ENCODE results near the gene ZNF407.

The ZNF407 gene

DNA sequence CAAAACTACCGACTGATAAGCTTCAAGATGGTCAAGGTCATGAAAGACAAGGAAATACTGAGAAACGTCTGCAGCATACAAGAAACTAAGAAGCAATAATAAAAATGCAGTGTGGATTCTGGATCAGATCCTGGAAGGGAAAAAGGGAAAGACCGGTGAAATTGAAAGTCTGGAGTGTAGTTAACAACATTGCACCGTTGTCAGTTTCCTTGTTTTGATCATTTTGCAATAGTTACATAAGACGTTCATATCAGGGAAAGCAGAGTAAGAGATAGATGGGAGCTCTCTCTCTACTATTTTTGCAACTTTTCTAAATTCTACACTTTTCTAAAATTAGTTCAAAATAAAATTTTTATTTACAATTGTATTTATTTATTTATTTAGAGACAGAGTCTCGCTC, 15.0 kb upstream of the ZNF407 start:
- DNase-seq = no peak

- DNase-seq = no peak
These were observed 10.2 kb upstream of the ZNF407 start for GRCh38 chr18:74587441-74587840.

DNA sequence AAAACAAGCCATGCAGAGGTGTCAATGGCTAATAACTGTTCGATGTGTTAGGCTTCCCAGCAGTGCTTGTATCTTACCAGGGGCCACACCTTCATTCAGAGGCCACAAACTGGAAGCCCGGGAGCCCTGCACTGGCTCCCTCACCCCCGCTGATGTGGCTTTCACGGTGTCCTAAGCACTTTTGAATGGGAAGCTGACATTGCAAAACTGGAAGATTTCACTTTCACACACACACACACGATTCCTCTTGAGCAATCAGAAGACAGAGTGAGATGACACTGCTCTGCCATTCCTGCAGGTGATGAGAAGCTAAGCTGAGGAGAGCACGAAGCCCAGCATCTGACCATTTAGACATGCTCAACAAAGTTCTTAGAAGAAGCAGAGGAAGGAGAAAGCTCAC, 8.6 kb upstream of the ZNF407 start:
- DNase-seq = peak; percentile 11

DNA sequence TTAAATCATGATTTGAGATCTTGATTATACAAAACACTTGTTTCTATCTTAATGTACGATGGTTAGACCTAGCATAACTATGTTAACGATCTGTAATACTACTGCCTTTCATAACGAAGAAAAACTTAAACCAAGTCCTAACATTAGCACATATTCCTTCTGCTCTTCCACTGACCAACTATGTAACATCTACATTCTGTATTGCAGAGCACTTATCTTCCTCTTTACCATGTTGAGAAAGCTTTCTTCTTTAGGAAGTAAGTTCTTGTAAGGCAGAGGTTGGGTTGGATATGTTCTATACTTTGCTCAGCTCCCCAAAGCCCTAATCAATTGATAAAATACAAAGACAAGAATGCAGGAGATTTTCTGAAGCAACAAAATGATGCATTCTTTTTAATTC, 7.9 kb upstream of the ZNF407 start:
- no peak for DNase-seq

GRCh38 chr18:74590671-74591070, 7.0 kb upstream of the ZNF407 start:
- no peak for DNase-seq

DNA sequence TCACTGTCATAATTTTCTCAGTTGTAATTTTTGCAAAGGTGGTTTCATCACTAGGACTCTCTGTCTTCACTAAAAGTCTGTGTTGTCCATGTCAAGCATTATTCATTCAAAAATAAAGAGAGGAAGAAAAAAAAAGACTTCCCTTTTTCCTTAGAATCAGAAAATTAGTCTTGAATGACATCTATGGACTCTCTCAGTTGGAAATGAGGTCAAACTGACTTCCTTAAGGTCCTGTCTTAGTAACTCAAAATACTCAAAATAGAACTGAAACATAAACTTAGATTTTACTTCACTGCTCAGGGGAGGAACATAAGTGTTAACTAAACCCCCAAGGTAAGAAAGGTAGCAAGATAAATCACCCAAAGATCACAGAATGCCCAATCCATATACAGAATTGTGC, 2.2 kb upstream of the ZNF407 start:
- no peak for DNase-seq

- DNase-seq = peak; percentile 60
These were observed 522 bp upstream of the ZNF407 start for GRCh38 chr18:74597034-74597661.

DNA sequence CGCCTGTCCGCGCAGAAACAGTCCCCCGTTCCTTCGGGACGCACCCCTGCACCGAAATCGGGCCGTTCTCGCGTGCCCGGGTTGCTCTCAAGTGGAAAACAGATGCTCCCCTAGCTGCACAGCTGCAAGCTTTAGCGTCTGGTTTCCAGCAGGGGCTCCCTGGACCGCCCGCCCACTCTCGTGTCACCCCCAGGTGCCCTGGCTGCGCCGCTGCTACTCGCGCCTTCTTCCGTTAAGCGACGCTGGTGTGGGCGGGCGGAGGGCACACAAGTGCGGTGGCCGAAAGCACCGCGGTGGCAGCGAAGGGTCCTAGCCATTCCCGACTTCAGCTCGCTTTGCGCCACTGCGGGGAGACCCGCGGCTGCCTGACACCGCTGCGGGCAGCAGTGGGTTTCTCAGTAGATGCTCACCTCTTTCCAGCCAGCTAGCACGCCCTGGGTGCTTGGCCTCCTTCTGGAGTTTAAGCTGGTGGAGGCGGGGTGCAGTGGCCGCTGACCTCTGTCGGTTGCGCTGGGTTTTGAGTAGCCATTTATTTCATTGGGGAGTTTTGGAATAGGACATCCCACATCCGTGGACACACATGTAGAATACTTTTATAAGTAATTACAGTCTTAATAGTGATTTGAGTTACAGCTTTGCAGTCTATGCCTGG, 806 bp downstream of the ZNF407 start:
- peak; percentile 65 for DNase-seq

DNA sequence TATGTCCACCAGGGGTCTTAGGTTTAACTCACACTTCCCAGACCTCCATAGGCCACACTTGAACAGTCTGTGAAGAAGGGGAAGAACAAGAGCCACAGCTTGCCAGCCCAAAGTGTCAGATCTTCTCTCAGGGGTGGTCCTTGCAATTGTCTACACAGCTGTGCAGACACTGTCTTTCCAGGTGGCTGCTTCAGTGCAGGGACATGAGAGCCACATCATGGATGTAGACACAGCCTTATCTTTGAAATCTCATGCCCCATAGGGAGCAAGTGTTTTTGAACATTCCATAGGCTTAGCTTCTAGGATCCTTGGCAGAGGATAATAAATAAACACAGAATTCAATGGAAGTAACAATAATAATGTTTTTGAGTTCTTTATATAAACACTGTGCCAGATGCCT, 6.7 kb downstream of the ZNF407 start:
- no peak for DNase-seq

DNA sequence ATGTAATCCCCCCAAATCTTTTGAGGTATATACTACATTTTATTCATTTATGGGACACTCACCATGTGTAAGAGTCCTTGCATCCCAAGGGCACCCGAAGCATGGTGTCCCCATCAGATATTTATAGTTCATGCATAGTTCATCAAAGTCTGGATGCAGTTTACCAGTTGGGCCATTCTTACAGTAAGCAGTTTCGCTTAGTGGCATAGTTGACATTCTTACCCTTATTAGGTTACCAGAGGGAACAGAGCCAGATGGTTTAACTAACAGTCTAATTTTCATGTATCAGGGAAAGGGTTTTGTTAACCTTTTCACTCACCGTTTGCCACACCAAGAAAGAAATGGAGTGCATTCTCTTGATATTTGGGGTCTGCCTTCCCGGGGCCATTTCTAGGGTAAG, 7.1 kb downstream of the ZNF407 start:
- no peak for DNase-seq

GRCh38 chr18:74608681-74609080, 11.0 kb downstream of the ZNF407 start:
- DNase-seq = no peak

DNA sequence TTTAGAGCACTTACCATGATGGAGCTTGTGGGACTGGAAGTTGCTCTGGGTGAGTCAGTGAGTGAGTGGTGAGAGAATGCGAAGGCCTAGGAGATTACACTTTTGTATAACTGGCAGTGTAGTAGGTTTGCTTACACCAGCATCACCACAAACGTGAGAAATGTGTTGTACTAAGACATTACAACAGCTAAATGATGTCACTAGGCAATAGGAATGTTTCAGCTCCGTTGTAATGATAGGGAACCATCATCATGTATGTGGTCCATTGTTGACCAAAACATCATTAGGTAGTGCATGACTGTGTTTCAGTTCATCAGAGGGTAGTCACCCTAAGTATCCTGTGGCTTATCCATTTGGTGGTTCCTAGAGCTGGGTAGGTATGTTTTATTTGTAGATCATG, 11.9 kb downstream of the ZNF407 start:
- no peak for DNase-seq

- DNase-seq = no peak
These were observed 12.5 kb downstream of the ZNF407 start for GRCh38 chr18:74610051-74610615.

- DNase-seq = no peak
These were observed 13.2 kb downstream of the ZNF407 start for GRCh38 chr18:74610860-74611259.

DNA sequence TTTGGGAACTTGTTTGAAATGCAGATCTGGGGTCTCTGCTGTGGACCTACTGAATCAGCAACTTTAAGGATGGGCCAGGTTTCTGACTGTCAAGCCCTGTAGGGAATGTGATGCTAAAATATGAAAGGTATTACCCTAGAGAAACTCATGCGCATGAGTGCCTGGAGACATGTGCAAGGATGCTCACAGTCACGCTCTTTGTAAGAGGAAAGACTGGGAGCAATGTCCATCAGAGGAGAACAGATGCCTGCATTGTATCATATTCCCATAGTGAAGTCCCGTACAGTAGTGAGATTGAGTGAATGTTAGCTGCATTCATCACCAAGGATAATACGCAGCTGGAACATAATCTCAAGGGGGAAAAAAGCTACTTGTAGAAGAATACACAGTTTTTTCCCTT, 14.1 kb downstream of the ZNF407 start:
- DNase-seq = no peak

GRCh38 chr18:74613381-74613780, 15.7 kb downstream of the ZNF407 start:
- no peak for DNase-seq

DNA sequence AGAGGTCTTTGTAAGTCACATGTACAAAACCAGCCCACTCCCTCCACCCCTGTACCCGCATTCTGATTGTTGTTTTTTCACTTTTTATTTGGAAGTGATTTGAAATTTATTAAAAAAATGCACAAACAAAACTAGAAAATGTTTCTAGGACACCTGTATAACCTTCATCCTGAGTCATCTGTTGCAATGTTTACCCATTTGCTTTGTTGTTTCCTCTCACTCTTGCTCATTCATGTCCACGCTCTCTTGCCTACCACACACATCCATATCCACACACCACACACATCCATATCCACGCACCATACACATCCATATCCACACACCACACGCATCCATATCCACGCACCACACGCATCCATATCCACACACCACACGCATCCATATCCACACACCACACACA, 18.8 kb downstream of the ZNF407 start:
- no peak for DNase-seq

DNA sequence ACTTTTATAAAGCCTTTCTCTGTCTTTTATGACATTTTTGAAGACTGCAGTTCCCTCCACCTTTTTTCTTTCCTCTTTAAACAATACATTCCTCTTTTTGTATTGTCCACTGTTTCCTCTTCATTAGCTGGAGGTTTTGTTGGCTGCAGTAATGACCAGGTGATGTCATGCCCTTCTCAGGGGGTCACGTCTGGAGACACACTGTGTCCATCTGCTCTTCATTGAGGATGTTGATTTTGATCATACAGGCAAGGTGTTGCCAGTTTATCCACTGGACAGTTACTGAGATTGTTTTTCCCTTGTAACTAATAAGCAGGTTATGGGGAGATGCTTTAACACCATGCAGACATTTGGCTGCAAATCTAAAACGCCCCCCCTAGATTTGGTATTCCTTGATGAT, 19.8 kb downstream of the ZNF407 start:
- no peak for DNase-seq

GRCh38 chr18:74622072-74622471, 24.4 kb downstream of the ZNF407 start:
- no peak for DNase-seq

DNA sequence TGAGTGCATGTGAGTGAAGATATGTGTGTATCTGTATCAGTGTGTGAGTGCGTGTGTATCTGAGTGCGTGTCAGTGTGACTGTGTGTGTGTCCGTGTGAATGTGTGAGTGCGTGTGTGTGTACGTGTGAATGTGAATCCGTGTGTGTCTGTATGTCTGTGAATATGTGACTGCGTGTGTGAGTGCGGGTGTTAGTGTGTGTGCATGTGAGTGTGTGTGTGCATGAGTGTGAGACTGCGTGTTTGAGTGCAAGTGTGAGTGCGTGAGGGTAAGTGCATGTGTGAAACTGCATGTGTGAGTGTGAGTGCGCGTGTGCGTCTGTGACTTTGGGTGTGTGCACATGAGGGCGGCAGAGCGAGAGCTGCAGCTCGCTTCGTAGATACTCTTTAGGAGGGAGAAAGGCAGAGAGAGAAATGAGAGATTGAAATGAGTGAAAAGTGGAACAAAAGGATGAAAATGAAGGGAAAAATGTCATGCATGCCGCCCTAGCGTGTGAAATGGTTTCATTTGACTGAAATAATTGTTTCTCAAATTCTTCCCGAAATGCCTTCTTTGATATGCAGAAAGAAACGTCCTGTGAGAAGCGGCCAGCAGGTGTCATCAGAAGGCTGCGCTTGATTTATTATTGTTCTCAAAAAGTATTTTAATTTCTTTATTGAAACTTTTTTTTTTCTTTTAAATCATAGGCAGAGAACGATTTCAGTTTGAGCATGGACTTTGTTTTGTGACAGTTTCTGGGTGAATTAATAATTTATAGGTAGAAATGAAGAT, 25.6 kb downstream of the ZNF407 start:
- DNase-seq = no peak

DNA sequence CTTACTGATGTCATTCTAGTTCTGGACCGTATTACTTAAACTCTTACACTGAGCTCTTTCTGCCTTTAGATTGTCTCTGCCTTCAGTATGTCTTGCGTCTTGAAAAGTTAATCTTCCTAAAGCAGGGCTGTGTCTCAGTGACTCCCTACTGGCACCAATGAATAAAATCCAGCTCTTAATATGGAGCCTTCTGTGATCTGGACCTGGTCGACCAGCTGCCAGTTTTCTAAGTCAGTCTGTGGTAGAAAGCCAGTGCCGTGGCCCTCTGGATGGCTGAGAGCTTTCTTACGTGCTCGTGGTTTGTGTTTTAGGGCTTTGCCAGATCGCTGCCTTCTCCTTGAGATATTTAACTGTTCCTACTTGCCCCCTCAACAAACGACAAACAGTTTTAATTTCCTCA, 26.8 kb downstream of the ZNF407 start:
- DNase-seq = no peak

DNA sequence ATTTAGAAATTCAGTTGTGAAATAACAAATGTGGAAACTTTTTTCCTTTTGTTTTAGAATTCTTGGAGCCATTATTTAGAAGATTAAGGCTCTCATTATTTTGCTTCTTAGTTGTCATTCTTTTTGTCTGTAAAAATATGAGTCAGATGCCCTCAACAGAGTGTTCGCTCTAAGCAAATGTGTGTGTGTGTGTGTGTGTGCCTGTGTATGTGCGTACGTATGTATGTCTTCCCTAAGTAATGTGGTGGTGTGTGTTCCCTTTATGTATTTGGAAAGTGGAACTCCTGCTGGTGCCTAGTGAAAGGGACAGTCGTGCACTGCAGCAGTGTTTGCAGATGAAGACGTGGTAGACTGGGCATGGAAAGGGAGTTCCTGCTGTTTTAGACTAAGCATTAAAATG, 27.5 kb downstream of the ZNF407 start:
- no peak for DNase-seq

DNA sequence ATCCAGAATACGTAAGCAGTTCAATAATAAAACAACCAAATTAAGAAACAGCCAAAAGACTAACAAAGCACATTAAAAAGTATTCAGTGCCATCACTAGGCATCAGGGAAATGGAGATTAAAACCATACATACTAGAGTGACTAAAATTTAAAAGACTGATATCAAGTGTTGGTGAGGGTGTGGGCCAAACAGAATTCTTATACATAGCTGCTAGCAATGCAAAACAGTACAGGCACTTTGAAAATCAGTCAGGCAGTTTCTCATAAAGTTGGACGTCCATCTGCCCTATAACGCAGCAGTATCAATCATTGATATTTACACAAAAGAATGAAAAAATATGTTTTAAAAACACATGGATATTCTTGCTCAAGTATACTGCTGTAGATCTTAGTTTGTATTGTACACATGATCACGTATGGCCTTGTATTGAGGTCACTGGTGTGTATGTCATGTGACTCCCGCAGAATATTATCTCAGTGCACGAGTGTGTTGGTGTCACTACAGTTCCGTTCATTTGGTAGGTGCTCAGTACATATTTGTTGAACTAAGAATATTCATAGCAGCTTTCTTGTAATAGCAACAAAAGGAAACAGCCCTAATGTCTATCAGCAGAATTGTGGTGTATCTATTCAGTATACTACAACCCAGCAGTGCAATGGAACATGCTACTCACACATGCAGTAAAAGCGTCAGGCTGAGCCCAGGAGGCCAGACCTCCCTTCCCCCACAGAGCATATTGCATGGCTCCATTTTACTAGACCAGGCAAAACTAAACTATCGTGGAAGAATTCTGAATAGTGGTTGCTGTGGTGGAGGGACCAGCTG, 28.6 kb downstream of the ZNF407 start:
- no peak for DNase-seq
